GM12878 (cell line): ENCODE measurements around the gene SORCS2.

Experiments
- BCLAF1 ChIP-seq: fragments of 450-650 bp; IDR thresholded peaks from 2 replicates; pipeline ENCODE4 v1.6.1; 2017; ENCODE audit warnings: antibody characterized with exemption, mild to moderate bottlenecking, moderate library complexity
- BHLHE40 ChIP-seq, 2 experiments: fragments of 450-650 bp in 1 of 2; IDR thresholded peaks; 2 replicates each; pipeline ENCODE4 v1.6.1; 2011 to 2017; ENCODE audit warnings: low read depth in 2 of 2, borderline replicate concordance in 1 of 2, improper control_type of control experiment in 1 of 2, low read length in 1 of 2, mild to moderate bottlenecking in 1 of 2
- CBFB ChIP-seq: IDR thresholded peaks from 2 replicates; pipeline ENCODE4 v1.6.1; 2016; ENCODE audit warnings: antibody characterized with exemption, low read depth
- CHD2 ChIP-seq: IDR thresholded peaks from 2 replicates; pipeline ENCODE4 v1.6.1; 2011; ENCODE audit warnings: low read depth, low read length, improper control_type of control experiment, borderline replicate concordance
- CREB1 ChIP-seq: IDR thresholded peaks from 2 replicates; pipeline ENCODE4 v1.6.1; 2012; ENCODE audit warnings: low read depth, mild to moderate bottlenecking, inconsistent platforms
- CTCF ChIP-seq, 3 experiments: IDR thresholded peaks in 2 of 3; conservative IDR thresholded peaks in 1 of 3; 2 replicates each; pipeline ENCODE4 v1.5.1; 2011; ENCODE audit warnings: low read depth in 3 of 3, low read length in 3 of 3, mild to moderate bottlenecking in 3 of 3, control low read depth in 2 of 3, moderate library complexity in 2 of 3, inconsistent platforms in 1 of 3, mixed read lengths in 1 of 3; ENCODE audit not compliant: control insufficient read depth in 2 of 3, insufficient read depth in 1 of 3; ENCODE audit errors: extremely low read depth in 1 of 3
- KAT2A ChIP-seq: conservative IDR thresholded peaks from 2 replicates; pipeline ENCODE4 v1.6.1; 2011; ENCODE audit warnings: low read depth, low read length; ENCODE audit not compliant: control insufficient read depth
- MAX ChIP-seq: IDR thresholded peaks from 2 replicates; pipeline ENCODE4 v1.6.1; 2012; ENCODE audit warnings: low read depth, low read length, improper control_type of control experiment
- PAX8 ChIP-seq: fragments of 450-650 bp; IDR thresholded peaks from 2 replicates; pipeline ENCODE4 v1.6.1; 2017; ENCODE audit warnings: mild to moderate bottlenecking, moderate library complexity
- TCF7 ChIP-seq: IDR thresholded peaks from 2 replicates; pipeline ENCODE4 v1.6.1; 2014; ENCODE audit warnings: antibody characterized with exemption, borderline replicate concordance
- TF ChIP-seq, protein P1 (sequence below): fragments of 450-650 bp; IDR thresholded peaks from 2 replicates; pipeline ENCODE4 v1.6.1; 2017; ENCODE audit warnings: low read depth, mild to moderate bottlenecking, moderate library complexity
- TF ChIP-seq, protein P2 (sequence below): fragments of 450-650 bp; IDR thresholded peaks from 2 replicates; pipeline ENCODE4 v1.6.1; 2017; ENCODE audit warnings: mild to moderate bottlenecking

DNA sequence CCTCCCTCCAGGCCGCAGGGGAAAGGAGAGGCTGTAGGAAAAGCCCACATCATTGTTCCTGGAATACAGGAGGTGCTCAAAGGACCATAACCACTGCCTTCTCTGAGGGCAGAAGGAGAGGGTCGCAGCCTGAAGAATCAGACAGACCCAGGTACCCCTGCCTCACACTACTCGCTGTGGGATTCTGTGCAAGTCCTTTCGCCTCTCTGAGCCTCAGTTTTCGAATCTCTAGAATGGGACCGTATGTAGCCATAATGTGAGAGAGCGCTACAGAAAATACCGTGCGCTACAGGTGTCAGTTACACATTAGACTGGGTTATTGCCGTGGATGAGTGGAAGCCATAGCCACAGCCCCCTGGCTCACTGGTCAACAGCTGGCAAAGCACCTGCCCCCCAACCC is 320.6 kb downstream of the SORCS2 start:
- TF ChIP-seq CHD2 (no peak), BHLHE40 (IDR thresholded peaks at IDR 0.05; ENCODE audit: borderline replicate concordance in 1 of 2, low read depth in 2 of 2, low read length in 1 of 2) (no peak), MAX (no peak), BCLAF1 (no peak), PAX8 (no peak), TCF7 (no peak), CTCF (IDR thresholded peaks at IDR 0.05 in 2 of 3, conservative IDR thresholded peaks at IDR 0.05 in 1 of 3; ENCODE audit: control insufficient read depth in 2 of 3, extremely low read depth in 1 of 3, insufficient read depth in 1 of 3, low read depth in 3 of 3, low read length in 3 of 3) (no peak), CBFB (no peak), KAT2A (no peak), CREB1 (no peak)
- TF ChIP-seq, protein P1, sequence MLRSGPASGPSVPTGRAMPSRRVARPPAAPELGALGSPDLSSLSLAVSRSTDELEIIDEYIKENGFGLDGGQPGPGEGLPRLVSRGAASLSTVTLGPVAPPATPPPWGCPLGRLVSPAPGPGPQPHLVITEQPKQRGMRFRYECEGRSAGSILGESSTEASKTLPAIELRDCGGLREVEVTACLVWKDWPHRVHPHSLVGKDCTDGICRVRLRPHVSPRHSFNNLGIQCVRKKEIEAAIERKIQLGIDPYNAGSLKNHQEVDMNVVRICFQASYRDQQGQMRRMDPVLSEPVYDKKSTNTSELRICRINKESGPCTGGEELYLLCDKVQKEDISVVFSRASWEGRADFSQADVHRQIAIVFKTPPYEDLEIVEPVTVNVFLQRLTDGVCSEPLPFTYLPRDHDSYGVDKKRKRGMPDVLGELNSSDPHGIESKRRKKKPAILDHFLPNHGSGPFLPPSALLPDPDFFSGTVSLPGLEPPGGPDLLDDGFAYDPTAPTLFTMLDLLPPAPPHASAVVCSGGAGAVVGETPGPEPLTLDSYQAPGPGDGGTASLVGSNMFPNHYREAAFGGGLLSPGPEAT: no peak
- TF ChIP-seq, protein P2, sequence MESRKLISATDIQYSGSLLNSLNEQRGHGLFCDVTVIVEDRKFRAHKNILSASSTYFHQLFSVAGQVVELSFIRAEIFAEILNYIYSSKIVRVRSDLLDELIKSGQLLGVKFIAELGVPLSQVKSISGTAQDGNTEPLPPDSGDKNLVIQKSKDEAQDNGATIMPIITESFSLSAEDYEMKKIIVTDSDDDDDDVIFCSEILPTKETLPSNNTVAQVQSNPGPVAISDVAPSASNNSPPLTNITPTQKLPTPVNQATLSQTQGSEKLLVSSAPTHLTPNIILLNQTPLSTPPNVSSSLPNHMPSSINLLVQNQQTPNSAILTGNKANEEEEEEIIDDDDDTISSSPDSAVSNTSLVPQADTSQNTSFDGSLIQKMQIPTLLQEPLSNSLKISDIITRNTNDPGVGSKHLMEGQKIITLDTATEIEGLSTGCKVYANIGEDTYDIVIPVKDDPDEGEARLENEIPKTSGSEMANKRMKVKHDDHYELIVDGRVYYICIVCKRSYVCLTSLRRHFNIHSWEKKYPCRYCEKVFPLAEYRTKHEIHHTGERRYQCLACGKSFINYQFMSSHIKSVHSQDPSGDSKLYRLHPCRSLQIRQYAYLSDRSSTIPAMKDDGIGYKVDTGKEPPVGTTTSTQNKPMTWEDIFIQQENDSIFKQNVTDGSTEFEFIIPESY: no peak
